ENCODE results near the gene MEGF9.

MEGF9 gene

DNA sequence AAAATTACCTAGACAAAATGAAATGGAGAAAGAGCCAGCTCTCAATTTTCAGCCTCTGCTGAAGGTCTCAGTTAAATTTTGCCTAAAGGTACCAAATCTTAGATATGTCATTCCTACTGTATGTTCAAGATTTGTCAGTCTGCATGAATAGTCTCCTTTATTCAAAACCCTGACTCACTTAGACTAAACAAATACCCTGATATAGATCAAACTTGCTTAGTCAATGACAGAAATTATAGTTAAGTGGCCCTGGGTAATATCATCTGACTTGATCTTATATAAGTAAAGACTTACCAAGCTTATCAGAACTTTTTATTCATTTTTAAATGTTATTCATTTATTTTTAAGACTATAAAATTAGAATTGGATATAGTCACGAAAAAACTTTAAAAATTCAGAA lies 12.2 kb downstream of the MEGF9 start:
- DNase-seq (ENCODE audit: low read depth) = no peak

DNA sequence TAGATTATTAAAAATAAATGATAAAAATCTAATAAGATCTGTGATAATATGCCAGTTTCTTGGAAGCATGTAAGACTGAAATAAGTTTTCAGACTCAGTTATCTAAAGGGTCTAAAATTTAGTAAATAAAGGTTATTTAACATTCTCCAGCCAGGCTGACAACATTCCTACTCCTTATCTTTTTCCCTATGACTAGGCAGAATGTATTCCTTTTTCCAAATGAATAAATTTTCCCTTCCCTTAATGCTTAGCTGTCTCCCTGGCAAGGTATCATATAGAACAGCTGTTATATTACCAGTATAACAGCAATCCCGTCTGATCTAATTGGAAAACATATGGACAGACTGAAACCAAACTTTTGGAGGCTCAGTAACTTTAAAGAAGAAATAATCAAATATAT lies 13.0 kb downstream of the MEGF9 start:
- no peak for DNase-seq (ENCODE audit: low read depth)

DNA sequence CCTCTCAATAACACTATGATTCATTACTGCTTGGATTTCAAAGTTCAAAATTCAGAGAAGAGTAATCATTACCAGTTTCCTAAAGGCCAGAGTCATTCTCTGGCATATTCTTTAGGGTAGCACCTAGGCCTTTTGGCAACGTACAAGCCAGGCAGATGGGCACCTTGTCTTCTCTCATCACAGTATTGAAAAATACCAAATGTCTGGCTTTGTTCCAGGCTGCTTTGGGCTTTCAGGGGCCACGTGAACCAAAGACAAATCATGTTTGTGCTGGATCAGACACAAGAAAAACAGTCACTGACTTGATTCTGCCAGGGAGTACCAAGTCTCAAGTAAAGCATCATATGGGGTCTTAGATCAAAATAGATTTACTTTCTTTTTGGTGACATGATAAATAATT lies 15.5 kb downstream of the MEGF9 start:
- no peak for DNase-seq (ENCODE audit: low read depth)

DNA sequence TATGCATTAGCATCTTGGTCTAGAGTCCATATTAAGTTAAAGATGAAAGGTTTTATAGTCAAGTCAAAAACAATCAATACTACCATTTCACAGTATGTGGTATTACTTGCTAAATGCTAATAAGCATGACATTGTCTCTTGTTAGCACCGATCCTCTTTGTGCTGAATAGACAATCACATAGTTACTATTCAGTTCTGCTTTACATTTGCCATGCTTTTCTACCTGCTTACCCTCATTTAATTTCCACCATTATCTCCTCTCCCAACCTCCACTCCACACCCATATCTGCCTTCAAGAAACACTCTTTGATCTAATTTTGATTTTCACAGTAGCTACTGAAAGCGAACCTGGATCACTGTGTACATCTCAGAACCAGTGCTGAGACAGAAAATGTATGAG lies 16.8 kb downstream of the MEGF9 start:
- no peak for DNase-seq (ENCODE audit: low read depth)

DNA sequence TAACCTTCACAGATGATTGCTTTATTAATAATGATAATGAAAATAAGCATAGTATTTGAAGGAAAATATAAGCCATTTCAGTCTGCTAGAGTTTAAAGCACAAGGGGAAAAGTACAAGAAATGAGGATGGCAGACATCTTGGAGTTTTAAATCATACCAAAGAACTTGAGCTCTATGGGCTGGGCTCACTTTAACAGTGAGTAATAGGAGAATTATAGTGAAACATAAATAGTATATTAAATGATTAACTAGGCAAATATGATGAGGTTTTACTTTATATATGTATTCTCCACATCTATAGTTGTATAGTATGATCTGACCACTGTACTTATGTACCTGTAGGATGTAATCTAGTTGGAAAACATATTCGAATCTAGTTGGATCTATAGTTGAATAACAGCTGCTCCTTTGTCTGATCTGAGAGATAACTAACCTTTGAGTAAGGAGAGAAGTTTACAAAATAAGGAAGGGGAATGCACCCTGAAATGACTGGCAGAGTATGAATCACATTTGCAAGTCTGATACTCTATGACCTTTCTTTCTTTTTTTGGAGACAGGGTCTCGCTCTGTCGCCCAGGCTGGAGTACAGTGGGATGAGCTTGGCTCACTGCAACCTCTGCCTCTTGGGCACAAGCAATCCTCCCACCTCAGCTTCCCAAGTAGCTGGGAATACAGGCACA lies 17.6 kb downstream of the MEGF9 start:
- no peak for DNase-seq (ENCODE audit: low read depth)

DNA sequence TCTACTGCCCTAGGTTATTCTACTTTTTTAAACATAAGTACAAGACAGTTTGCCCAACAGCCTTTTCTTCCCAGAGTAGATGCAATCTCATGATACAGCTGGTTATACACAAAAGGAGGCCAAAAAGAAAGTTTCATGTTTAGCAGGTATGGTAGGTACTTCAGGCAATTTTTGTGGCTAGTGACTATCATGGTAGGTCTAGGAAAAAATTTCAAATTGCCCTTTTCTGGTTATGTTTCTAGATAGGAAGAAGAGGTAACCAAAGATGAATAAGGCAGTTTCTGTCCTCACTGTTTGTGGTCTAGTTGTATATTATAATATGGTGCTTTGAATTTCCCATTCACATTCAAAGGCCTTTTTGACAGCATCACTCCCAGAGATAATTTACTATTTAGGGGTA lies 19.7 kb downstream of the MEGF9 start:
- no peak for DNase-seq (ENCODE audit: low read depth)

DNA sequence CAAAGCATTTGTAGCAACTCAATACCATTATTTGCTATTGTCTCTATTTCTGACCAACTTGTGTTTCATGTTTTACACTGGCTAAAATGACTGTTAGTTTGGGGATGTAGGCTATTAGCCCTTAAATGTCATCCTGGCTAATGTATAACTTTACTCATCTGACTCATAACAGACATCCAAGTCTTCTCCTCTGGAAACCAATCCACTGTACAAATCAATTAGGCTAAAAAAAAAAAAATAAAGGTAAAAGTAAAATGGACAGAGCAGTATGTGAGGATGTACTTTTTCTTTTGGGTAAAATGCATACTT lies 20.6 kb downstream of the MEGF9 start:
- no peak for DNase-seq (ENCODE audit: low read depth)

DNA sequence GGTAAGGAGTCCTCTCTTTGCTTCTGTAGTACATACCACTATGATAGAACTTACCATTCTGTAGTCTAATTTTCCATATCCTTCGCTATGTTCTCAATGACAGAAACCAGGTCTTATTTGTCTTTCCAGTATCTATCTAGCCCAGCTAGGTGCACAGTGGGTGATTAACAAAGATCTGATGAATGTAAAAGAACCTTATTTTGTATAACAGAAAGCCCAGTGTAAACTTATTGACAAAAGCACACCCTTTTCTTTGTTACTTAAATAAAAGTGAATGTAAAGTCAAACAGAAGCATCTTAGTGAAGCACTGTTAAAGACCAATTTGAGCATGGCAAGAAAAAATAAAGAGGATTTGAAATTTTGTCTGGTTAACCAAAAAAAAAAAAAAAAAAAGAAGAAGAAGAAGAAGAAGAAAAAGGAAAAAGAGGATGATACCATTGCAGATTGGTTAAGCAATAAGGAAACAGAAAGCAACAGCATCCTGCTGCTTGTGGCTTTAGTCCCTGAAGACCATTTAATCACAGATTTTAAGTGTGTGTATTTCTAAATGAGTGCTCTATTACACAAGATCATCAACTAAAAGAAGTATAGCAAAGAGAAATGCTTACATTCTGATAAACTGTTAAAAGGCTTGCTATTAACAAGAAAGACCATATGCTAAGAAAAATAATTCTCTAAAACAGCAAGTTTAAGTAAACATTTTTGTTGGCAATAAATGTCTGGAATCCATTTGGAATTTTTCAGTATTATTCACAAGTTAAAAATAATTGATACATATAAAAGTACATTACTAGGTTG lies 21.2 kb downstream of the MEGF9 start:
- no peak for DNase-seq (ENCODE audit: low read depth)

DNA sequence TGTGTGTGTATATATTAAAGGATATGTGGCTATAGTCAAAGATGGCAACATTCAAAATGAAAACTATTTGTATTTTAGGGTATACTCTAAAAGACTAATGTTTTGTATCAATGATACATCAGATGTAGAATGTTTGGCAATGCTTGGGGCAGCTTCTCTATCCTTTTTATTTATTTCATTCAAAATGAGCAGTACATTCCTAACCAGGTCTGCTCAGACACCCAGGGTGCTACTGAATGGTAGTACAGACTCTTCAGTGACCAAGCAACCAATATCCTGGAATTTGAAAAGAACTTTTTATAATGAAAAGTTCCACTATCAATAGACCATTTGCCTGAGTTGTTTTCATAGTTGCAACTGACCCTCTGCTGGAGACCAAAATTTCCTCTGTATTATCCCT lies 23.9 kb downstream of the MEGF9 start:
- no peak for DNase-seq (ENCODE audit: low read depth)

DNA sequence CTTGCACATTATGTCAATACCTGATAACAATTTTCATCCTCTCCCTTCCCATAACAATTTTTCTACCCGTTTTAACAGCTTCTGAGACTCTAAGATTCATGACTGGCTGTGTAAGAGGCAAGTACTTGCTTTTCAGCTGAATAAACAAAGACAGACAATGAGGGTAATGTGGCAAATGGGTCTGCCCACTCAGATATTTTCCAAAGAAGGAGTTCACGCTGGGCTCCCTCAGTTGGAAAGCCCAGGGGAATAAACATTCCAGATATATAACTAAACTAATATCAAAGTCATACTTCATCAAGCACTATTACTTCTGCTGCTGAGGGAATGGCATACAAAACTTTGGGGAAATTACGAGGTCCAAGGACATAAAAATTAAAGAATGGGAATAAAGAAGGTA lies 24.4 kb downstream of the MEGF9 start:
- DNase-seq (ENCODE audit: low read depth) = no peak

DNA sequence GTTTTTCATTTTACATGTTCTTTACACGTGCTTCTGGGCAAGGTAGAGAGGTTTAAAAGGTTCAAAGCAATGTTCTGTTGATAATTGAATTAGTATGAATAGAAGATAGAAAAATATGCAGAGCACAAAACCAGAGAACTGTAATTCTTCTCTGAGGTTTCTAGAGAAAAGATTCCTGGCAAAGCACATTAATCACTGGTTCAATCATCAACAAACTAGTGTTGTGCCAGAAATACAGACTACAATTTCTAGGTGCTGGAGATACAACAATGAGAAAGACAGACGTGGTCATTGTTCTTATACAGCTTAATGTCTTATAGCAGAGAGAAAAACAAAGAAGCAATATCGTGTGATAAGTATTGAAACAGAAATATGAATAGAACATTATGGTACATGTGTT lies 25.5 kb downstream of the MEGF9 start:
- no peak for DNase-seq (ENCODE audit: low read depth)

DNA sequence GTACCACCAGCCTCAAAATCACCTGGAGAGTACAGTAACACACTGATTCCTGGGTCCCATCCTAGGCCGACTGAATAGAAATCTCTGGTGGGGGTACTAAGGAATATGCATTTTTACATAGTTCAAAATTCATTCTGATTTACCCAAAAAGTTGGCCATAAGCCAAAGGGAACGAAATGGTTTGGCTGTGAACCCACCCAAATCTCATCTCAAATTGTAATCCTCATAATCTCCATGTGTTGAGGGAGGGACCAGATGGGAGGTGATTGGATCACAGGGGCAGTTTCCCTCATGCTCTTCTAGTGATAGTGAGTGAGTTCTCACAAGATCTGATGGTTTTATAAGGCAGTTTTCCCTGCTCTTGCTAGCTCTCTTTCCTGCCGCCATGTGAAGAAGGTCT lies 31.1 kb downstream of the MEGF9 start:
- DNase-seq (ENCODE audit: low read depth) = no peak

DNA sequence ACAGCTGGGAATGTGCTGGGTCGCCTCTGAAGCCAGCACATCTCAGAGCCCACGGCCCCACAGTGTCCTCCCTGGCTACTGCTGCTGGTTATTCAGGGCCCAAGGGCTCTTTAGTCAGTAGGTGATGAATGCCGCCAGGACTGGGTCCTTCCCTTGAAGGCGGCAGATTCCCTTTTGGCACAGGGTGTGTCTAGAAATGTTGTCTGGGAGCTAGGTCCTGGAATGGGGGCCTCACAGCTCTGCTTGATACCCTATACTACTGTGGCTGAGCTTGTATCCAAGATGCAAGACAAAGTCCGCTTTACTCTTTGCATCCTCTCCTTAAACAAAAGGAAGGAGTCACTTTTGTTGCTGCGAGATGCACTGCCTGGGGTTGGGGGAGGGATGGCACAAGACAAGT lies 33.1 kb downstream of the MEGF9 start:
- DNase-seq (ENCODE audit: low read depth) = no peak

DNA sequence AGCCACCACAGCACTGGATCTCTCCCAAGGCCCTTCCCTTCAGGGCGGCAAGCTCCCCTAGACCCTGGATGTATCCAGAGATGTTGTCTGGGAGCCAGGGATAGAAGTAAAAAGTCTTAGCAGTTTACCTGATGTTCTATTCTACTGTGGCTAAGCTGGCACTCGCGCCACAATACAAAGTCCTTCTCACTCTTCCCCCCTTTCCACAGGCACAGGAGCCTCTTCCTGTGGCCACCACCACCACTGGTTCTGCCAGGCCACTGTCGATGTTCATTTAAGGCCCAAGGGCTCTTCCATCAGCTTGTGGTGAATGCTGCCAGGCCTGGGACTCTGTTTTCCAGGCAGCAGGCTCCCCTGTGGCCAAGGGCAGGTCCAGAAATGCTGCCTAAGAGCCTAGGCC lies 33.7 kb downstream of the MEGF9 start:
- no peak for DNase-seq (ENCODE audit: low read depth)

DNA sequence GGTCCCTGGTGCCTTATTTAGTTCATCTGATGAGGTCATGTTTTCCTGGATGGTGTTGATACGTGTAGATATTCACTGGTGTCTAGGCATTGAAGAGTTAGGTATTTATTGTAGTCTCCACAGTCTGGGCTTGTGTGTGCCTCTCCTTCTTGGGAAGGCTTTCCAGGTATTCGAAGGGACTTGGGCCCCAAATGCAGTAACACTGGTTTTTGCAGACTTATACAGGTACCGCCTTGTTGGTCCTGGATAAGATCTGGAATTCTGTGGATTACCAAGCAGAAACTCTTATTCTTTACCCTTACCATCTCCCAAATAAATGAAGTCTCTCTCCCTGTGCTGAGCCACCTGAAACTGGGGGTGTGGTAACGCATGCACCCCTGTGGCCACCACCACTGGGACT lies 34.1 kb downstream of the MEGF9 start:
- no peak for DNase-seq (ENCODE audit: low read depth)

DNA sequence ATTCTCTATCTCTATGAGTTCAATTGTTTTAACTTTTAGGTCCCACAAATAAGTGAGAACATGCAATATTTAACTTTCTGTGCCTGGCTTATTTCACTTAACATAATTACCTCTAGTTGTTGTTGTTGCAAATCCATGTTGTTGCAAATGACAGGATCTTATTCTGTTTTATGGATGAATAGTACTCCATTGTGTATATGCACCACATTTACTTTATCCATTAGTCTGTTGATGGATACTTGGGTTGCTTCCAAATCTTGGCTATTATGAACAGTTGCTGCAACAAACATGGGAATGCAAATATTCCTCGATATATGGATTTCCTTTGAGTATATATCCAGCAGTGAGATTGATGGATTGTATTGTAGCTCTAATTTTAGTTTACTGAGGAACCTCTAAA lies 36.3 kb downstream of the MEGF9 start:
- no peak for DNase-seq (ENCODE audit: low read depth)

DNA sequence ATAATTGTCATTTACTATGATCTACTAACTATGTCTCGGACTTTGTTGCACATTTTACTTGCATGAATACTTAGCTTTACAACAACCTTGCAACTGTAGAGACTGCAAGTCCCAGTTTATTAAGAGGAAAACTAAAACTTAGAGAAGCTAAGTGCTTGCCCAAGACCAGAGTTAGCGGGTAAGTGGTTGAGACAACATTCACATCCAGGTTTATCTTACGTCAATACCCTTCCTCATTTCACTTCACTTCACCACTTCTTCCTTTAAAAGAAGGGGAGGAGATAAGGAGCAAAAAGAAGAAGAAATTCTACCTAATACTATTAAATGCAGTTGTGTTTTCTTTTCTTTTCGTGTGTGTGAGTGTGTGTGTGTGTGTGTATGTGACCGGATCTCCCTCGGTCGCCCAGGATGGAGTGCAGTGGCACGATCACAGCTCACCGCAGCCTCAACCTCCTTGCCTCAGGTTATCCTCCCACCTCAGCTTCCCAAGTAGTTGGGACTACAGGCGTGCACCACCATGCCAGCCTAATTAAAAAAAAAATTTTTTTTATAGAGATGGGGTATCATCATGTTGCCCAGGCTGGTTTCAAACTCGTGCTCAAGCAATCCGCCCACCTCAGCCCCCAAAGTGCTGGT lies 37.4 kb downstream of the MEGF9 start:
- DNase-seq (ENCODE audit: low read depth) = no peak

DNA sequence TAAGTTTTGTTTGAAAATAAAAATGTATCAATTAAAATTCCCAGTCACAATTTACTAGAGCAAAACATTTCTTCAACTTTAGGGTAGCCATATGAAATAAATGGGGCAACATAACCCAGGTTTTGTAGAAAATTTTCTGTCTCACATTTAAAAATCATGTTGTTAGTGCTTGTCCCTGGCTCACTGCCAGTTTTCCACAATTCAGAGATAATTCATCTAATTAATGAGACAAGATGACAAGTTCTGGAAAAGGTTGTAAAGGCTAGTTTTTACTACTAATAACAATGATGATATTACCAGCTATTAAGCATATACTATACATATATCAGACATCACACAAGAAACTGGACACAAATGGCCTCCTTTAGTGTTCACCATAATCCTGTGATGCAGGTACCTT lies 45.9 kb downstream of the MEGF9 start:
- no peak for DNase-seq (ENCODE audit: low read depth)

DNA sequence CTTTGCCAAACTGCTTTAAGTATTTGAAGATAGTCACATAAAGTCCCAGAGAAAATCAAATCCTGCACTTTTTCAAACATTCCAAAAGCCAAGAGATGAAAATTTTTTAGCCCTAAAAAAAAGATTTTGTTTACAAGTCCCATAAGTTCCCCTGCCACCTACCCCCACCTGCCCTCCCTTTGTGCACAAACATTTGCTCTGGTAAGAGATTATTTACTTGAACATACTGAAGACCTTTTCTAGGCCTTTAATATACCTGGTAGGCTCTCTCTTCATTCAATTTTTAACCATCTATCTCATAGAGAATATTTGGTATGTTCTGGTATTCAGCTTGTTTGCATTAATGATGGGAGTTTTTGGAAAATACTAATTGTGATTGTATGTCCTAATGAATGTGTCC lies 50.3 kb downstream of the MEGF9 start:
- no peak for DNase-seq (ENCODE audit: low read depth)

DNA sequence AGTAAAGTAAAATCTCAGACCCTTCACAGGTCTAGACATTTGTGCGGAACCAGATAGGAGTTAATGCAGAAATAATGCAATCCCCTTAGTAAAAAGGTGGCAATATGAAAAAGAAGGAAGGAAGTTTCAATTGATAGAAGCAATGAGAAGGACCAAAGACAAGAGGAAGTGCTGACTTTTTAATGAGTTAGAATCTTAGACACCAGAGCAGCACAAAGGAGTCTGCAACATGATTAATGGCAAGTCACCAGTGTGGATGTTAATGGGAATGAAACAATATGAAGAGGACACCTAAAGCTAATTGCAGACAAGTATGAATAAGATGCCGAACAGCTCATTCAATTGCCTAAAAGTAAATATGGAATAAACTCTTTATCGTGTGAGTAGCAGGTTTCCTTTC lies 50.9 kb downstream of the MEGF9 start:
- DNase-seq (ENCODE audit: low read depth) = no peak

DNA sequence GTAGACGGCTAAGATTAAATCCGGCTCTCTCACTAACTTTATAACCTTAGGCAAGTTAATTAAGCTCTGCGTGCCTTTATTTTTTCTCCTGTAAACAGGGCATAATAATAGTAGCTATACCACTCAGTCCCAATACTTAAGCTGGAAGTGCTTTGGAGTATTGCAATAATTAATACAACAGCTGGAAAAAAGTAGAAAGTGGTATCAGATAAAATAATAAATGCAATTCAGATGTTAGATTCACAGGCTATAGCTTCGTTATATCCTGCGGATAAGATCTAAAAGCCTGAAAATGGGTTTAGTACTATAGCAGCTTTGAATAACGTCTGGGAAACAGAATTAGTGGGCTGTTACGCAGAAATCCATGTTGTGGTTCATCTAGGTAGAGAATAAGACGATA lies 51.8 kb downstream of the MEGF9 start:
- DNase-seq (ENCODE audit: low read depth) = no peak

DNA sequence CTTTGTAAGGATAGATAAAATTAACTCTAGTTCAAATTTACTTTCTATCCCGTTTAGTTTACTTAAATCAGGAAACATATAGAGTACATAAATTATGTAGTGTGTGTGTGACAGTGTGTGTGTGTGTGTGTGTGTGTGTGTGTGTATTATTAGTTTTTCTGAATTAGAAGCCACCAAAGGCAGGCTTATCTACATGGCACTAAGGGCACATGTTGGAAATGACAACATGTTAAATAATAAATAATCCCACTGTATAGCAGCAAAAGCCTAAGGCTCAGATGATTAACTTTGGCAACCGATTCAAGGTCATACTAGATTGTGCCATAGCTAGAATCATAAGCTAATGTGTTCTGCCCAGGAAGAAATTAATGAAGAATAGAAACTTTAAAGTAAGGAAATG lies 54.6 kb downstream of the MEGF9 start:
- no peak for DNase-seq (ENCODE audit: low read depth)

DNA sequence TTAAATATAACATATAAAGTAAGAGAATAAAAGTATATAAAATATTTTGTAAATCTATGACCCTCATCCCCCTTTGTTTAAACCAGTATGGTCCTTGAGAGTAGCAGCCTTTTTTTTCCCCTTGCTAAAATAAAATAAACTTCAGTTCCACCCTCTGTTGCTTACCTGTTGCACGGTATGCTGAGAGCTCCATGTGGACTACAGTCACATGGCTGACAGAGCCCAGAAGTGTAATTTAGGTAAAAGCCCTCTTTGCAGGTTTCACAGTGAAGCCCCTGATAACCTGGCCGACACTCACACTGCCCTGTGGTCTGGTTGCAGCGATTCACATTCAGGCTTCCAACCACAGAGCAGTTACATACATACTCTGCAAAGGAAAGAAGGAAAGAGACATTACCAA lies 55.1 kb downstream of the MEGF9 start:
- no peak for DNase-seq (ENCODE audit: low read depth)

Measured in stimulated activated CD4-positive, alpha-beta T cell treated with anti-CD3 and anti-CD28 coated beads, Interleukin-2, amount 100 ng/mL, for 4 hours (primary cell).